Ascending aorta (tissue), 2 donors: ENCODE measurements around the gene CLPTM1. TPM values are rescaled to one million over a fixed set of nuclear protein-coding genes. Genes with fewer than 3 reads are reported as not detected.

Experiments used
- DNase-seq, 2 donors: peaks; one replicate each; pipeline ENCODE4 v3.0.0-alpha.2; 2019; ENCODE audit warnings: low spot score in 2 of 2
- H3K27ac ChIP-seq, 2 donors: fragments of 200-600 bp; sonication (generic); one replicate each; pipeline ENCODE4 v1.5.1; 2016 to 2017; ENCODE audit warnings: mild to moderate bottlenecking in 1 of 2
- H3K27me3 ChIP-seq: fragments of 200-600 bp; sonication (generic); one replicate; pipeline ENCODE4 v1.5.1; 2017
- H3K36me3 ChIP-seq, 2 donors: fragments of 200-600 bp; sonication (generic); one replicate each; pipeline ENCODE4 v1.5.1; 2016
- H3K4me1 ChIP-seq, 2 donors: fragments of 200-600 bp; sonication (generic); one replicate each; pipeline ENCODE4 v1.5.1; 2016 to 2017; ENCODE audit warnings: mild to moderate bottlenecking in 1 of 2
- H3K4me3 ChIP-seq, 2 donors: fragments of 200-600 bp; sonication (generic); one replicate each; pipeline ENCODE4 v1.5.1; 2016 to 2017; ENCODE audit warnings: mild to moderate bottlenecking in 1 of 2
- H3K9me3 ChIP-seq, 2 donors: fragments of 200-600 bp; sonication (generic); one replicate each; pipeline ENCODE4 v1.5.1; 2016
- intact Hi-C: fragments of 100-400 bp; cut with DNase I; formaldehyde crosslinking; loops from one replicate; pipeline ENCODE4 v1.15.1; 2023
- total RNA-seq: library from RNA; depleted of rRNA; stranded (reverse); fragments of >200 nt; gene quantifications from one replicate; pipeline ENCODE4 v1.1.0, GENCODE V29; 2016
- TF ChIP-seq, protein P1 (sequence below), 3 experiments: fragments of 200-600 bp in 2 of 3; fragments of 450-650 bp in 1 of 3; sonication (generic) in 2 of 3; IDR thresholded peaks; one replicate each; pipeline ENCODE4 v1.5.1; 2016 to 2019; ENCODE audit warnings: antibody characterized with exemption in 3 of 3, mild to moderate bottlenecking in 1 of 3, moderate library complexity in 1 of 3

The CLPTM1 gene, protein sequence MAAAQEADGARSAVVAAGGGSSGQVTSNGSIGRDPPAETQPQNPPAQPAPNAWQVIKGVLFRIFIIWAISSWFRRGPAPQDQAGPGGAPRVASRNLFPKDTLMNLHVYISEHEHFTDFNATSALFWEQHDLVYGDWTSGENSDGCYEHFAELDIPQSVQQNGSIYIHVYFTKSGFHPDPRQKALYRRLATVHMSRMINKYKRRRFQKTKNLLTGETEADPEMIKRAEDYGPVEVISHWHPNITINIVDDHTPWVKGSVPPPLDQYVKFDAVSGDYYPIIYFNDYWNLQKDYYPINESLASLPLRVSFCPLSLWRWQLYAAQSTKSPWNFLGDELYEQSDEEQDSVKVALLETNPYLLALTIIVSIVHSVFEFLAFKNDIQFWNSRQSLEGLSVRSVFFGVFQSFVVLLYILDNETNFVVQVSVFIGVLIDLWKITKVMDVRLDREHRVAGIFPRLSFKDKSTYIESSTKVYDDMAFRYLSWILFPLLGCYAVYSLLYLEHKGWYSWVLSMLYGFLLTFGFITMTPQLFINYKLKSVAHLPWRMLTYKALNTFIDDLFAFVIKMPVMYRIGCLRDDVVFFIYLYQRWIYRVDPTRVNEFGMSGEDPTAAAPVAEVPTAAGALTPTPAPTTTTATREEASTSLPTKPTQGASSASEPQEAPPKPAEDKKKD
- total RNA-seq: 65.2 TPM

DNA sequence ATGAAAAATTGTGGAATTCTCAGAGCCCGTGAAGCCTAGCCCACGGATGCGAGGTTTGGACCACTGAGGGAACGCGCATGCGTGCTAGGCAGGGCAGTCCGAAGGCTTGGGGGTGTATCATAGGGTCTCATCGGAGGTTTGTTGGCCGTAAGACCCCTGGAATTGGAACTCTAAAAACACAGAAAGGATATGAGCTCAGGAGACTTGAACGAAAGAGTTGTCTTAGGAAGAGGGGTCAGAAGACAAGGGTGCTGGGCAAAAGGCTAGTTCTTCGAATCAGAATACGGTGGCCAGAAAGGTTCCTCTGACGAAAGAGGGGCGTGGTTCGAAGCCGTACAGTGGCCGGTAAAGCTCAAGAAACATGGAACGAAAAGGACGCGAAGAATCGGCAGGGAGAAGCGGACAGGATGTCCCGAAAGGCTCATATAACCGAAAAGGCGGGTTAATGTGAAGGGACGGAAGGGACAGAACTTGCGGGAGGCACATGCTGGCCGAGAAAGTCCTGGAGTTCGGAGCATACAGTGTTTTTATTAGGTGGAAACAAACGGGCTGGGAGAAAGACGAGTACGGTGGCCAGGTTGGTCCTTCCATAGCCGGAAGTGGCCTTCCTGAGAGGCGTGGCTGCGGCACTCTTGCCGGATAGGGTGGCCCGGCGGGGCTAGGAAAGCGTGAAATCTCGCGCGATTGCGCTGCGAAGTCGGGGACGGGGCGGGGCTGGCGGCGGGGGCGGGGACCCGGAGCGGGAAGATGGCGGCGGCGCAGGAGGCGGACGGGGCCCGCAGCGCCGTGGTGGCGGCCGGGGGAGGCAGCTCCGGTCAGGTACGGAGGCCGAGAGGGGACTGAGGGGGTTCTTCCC is at the start of gene CLPTM1:
Gene CLPTM1 (plus strand): TSS at position 732 of the 856 bp plus-strand sequence. CDS start 16 bp downstream, at position 748.
- peak; percentile 87 to 98 for DNase-seq
- Histone ChIP-seq H3K4me3 (peak within 1 kb of the TSS; percentile 73 to 98), H3K27ac (peak within 1 kb of the TSS; percentile 89 to 91), H3K27me3 (no peaks in the 10 kb centered on the region), H3K9me3 (no peaks in the 10 kb centered on the region), H3K4me1 (peaks cover 10 to 30% of the 10 kb centered on the region in 2 donors), H3K36me3 (peaks cover 0 to 6% of the 10 kb centered on the region in 2 donors)
- TF ChIP-seq, protein P1, sequence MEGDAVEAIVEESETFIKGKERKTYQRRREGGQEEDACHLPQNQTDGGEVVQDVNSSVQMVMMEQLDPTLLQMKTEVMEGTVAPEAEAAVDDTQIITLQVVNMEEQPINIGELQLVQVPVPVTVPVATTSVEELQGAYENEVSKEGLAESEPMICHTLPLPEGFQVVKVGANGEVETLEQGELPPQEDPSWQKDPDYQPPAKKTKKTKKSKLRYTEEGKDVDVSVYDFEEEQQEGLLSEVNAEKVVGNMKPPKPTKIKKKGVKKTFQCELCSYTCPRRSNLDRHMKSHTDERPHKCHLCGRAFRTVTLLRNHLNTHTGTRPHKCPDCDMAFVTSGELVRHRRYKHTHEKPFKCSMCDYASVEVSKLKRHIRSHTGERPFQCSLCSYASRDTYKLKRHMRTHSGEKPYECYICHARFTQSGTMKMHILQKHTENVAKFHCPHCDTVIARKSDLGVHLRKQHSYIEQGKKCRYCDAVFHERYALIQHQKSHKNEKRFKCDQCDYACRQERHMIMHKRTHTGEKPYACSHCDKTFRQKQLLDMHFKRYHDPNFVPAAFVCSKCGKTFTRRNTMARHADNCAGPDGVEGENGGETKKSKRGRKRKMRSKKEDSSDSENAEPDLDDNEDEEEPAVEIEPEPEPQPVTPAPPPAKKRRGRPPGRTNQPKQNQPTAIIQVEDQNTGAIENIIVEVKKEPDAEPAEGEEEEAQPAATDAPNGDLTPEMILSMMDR (IDR thresholded peaks at IDR 0.05): peak in 1 of 3 experiments; percentile 28
- intact Hi-C loops: loop anchor here (1.0 to 5.0 kb wide), 5 partner anchors 40 to 222 kb away; partner anchors contain the start of genes BLOC1S3, PPP1R37, RELB and TOMM40

GRCh38 chr19:44905437-44906160 is 49.6 kb upstream of the CLPTM1 start, which contains the start of gene APOE:
Gene APOE, plus strand, starts transcription at chr19:44905796. Its CDS starts 829 bp downstream, at chr19:44906625.
- TF ChIP-seq, protein P1 (IDR thresholded peaks at IDR 0.05): no peak
- H3K4me3 ChIP-seq: peak within 1 kb of the TSS; percentile 28 to 48
- peaks cover 22 to 27% of the 10 kb centered on the region in 2 donors for H3K36me3 ChIP-seq
- H3K4me1 ChIP-seq: peaks cover 0 to 5% of the 10 kb centered on the region in 2 donors
- no peak for DNase-seq
- intact Hi-C loops: loop anchor here (10.0 kb wide), 1 partner anchor 429 kb away; no protein-coding TSS in a partner anchor
- no peaks in the 10 kb centered on the region for H3K9me3 ChIP-seq
- peaks cover 3% of the 10 kb centered on the region for H3K27me3 ChIP-seq
- no peak within 1 kb of the TSS for H3K27ac ChIP-seq

GRCh38 chr19:44907613-44908012 is 47.6 kb upstream of the CLPTM1 start:
- no peaks in the 10 kb centered on the region for H3K9me3 ChIP-seq
- DNase-seq: no peak
- peaks cover 3% of the 10 kb centered on the region for H3K27me3 ChIP-seq
- no peak overlapping the region for H3K27ac ChIP-seq
- no peak overlapping the region for H3K4me3 ChIP-seq
- peaks cover 3 to 7% of the 10 kb centered on the region in 2 donors for H3K36me3 ChIP-seq
- intact Hi-C loops: loop anchor here (10.0 kb wide), 1 partner anchor 427 kb away; no protein-coding TSS in a partner anchor
- H3K4me1 ChIP-seq: peaks cover 0 to 5% of the 10 kb centered on the region in 2 donors
- TF ChIP-seq, protein P1 (IDR thresholded peaks at IDR 0.05): no peak

- Histone ChIP-seq H3K27me3 (peaks cover 3% of the 10 kb centered on the region), H3K9me3 (no peaks in the 10 kb centered on the region), H3K36me3 (peaks cover 0 to under 1% of the 10 kb centered on the region in 2 donors), H3K4me1 (peaks cover 0 to 5% of the 10 kb centered on the region in 2 donors), H3K27ac (no peak overlapping the region), H3K4me3 (no peak overlapping the region)
- no peak for DNase-seq
- intact Hi-C loops: loop anchor here (10.0 kb wide), 1 partner anchor 427 kb away; no protein-coding TSS in a partner anchor
- TF ChIP-seq, protein P1 (IDR thresholded peaks at IDR 0.05): no peak
Observed at GRCh38 chr19:44908074-44908835, 46.9 kb upstream of the CLPTM1 start.
